Endometrium (tissue), 2 donors: ENCODE results near the gene ERCC5.

Experiments
- FAIRE-seq: peaks from 2 replicates; lab custom pipeline; 2012; peaks lifted over from hg19 to GRCh38; lab: Jason Lieb, UNC
- donor health status: control.
- donor health status: control.

The ERCC5 gene

DNA sequence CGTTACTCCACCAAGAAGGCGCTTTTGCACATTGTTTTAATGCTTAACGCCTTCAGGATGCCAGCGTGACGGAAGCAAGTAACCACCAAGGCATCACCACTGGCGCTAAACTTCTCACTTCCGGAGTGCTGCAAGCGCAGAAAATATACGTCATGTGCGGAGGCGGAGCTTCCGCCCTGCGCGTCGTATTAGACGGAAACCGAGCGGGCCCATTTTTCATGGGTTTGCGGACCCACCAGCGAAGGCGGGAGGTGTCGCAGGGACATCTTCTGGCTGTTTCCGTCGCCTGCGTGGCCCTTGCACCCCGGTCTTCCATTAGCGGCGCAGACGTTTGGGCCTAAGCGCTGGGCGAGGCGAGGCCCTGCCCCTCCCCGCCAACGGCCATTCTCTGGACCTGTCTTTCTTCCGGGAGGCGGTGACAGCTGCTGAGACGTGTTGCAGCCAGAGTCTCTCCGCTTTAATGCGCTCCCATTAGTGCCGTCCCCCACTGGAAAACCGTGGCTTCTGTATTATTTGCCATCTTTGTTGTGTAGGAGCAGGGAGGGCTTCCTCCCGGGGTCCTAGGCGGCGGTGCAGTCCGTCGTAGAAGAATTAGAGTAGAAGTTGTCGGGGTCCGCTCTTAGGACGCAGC is at the start of gene ERCC5:
Gene ERCC5 (plus strand): TSS at position 403 of the 631 bp plus-strand sequence. CDS start 235 bp downstream, outside the sequence.
- peak; percentile 92 for FAIRE-seq

DNA sequence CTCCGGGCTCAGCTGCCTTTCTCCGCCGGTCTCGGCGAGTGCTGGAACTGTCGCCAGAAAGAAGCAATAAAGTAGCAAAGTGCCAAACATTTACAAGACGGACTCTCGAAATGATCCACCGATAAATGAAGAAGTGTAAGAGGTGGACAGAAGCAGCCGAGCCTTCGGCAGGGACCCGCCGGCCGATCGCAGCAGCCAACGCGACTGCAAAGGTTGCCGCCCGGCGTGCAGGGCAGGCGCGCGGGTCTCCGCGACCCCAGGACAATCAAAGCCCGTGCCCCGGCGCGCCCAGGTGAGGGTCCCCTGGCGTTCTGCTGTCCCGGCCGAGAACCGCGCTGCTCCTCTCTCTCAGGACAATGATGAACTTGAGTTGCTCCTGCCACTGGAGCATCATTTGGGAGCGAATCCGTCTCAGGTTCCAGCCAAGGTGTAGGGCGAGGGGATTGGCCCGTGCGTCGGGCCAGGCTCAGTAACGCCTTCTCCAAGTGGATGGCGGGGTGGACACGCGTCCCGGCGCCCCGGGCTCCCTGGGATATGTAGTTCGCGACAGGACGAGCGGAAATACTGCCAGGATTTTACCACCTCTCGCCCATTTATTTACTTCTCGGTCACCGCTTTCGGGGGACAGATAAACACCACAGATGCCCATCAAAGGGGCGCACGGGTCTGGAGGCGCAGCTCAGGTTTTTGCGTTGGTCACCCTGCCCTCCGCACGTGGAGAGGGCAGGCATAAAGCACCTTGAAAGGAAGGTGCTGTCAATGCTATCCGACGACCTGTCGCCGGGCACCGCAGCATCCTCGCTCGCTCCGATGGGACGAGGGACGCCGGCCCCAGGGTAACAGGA is 47.0 kb upstream of the ERCC5 start, which contains the start of the genes BIVM and POGLUT2:
Gene BIVM (plus strand): TSS at position 539 of the 845 bp plus-strand sequence. CDS start 8,149 bp downstream, outside the sequence.
Gene POGLUT2 (minus strand): TSS at position 396 of the 845 bp plus-strand sequence. CDS start 306 bp downstream, at position 90.
- FAIRE-seq: peak; percentile 82

DNA sequence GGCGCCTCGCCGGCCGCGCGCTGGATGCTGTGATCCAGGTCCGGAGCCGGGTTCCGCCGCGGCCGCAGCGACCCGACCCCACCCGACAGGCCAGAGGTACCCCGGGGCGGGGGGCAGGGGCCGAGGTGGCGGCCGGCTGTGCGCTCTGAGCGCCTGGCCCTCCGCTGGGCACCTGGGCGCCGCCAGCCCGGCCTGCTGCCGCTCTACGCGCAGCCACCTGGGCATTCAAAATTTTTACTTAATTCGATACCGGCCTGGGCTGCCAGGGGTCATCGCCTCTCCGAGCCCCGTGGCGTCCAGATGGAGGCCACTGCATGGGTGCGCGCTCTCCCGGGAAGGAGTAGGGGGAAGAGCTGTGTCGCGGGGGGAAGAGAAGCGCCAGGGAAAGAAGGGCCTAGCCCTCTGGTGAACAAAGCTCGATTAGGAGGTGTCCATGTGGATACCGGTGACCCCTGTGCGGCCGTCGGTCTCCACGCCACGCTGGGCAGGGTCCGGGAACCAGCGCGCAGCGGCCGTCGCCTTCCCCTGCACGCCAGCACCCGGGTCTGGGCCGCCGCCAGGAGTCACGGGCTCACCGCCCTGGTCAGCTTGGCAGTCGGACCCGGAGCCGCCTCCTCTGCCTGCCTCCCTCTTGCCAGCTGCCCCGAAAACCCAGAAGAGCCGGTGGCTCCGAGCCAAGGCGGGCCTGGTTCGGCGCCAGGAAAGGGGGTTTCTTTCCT is 46.2 kb upstream of the ERCC5 start:
- FAIRE-seq: no peak

DNA sequence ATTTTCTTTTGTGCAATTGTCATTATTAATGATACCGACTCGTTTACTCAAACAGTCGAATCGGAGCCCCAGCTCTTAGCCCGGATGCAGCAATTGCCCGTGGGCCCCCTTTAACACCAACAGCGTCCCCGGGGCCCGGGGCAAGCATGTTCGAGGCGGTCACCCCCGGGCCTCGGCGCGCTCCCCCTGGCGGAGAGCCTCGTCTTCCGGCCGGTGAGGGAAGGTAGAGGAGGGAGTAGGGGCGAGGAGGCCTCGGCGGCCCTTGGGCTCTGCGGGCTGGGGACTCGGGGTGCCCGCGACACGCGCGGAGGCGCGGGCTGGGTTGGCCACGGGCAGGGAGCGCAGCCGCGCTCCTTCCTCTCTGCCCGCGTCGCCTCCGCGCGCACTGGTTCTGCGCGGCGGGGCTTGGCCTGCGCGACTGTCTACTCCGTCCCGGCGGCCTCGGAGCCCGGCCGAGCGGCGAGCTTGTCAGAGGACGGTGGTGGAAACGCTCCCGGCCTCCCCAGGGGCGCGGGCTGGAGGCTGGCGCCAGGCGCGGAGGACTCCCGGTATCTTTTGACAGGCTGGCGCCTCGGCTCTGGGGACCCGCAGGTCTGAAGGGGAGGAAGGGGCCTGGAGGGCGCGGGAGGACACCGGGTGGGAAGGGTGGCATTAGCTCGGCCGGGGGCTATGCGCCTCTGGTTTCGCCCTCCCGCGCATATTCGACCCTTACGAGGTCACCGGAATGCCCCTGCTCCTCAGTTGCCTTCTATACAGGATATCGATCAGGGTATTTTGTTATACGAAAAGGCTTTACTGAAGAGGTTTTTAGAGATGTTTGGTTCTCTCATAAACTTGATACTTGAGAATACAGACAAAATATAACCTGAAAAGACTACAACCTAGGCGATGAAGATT is 45.4 kb upstream of the ERCC5 start:
- no peak for FAIRE-seq

DNA sequence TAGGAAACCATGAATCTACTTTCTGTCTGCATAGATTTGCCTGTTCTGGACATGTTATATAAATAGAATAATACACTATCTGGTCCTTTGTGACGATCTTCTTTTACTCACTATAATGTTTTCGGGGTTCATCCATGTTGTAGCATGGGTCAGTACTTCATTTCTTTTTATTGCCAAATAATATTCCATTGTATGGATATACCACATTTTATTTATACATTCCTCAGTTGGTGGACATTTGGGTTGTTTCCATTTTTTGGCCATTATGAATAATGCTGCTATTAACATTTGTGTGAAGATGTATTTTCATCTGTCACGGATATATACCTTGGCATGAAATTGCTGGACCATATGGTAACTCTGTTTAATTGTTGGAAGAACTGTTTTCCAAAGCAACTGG is 40.2 kb upstream of the ERCC5 start:
- no peak for FAIRE-seq

DNA sequence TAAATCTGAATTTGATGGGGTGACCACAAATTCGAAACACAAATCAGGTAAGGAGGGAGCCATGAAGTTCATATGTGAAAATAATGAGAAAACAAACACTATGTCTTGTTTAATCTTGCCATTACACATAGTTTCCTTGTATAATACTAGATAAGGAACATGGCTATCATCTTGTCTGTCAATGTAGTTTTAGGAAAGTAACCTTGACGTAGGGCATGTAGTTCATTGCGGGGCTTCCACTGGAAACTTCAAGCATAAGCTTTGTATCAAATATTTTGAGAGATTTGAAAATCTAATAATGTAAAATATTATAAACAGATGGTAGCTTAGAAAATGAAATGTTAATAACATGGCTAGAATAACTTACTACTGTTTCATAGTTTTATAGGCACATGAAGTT is 38.1 kb upstream of the ERCC5 start:
- no peak for FAIRE-seq

DNA sequence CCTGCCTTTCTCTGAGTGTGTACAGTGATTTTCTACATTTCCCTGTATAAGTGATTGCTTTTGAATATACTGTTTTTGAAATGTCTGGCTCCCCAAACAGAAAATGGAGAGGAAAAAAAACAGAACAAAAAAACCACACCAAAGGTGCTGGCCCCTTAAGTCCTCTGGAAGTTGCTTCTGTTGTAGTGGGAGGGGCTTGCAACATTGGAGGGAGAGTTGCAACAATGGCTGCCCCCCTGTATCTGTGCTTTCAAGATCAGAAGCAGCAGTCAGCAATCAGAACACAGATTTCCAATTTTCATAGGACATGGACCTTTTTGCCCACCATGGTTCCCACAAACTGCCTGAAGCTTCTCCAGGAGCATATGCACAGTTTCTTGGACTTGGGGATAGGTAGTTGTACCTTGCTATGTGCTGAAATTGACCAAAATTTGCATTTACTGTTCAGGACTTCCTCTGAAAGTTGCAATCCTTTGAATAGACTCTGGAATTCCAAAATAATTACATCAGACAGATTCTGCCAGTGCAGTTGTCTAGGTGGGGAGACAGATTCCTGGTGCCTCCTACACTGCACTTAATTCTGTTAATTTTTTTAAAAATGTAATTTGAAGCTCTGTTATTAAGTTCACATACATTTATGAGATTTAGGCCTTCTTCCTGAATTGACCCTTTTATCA is 33.1 kb upstream of the ERCC5 start:
- FAIRE-seq: no peak

DNA sequence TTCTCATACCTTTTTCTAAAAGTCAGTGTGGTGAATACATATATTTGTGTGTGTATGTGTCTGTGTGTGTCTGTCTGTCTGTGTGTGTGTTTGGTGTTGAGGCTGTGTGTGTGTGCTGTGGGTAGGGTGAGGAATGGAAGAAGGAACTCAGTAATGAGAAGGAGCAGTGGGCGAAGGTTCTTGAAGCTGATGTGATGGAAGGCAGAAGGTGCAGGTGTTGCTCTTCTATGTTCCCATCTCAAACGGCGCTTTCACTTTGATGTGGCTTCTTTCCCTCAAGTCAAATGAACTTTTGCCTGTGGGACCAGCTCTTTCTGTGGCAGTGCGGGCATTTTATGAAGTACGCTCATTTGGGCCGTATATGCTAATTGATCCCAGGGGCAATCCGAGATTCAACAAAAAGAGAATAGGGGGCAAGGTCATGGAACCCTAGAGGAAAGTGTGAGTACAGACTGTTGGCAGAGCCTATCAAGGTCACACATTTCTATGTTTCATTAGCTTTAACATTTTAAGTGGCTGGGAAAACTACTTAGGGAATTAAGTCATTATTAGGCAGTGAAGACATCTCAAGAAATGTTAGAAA is 31.7 kb upstream of the ERCC5 start:
- no peak for FAIRE-seq

DNA sequence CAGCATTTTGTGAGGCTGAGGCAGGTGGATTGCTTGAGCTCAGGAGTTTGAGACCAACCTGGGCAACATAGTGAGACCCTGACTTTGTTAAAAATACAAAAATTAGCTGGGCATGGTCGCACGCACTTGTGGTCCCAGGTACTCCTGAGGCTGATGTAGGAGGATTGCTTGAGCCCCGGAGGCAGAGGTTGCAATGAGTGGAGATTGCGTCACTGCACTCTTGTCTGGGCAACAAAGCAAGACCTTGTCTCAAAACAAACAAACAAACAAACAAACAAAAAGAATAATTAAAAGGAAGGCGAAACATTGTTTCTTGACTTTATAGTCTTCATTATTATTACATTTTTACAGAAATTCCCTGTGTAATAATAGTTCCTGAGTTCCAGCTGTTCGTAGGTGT is 31.0 kb upstream of the ERCC5 start:
- FAIRE-seq: no peak

DNA sequence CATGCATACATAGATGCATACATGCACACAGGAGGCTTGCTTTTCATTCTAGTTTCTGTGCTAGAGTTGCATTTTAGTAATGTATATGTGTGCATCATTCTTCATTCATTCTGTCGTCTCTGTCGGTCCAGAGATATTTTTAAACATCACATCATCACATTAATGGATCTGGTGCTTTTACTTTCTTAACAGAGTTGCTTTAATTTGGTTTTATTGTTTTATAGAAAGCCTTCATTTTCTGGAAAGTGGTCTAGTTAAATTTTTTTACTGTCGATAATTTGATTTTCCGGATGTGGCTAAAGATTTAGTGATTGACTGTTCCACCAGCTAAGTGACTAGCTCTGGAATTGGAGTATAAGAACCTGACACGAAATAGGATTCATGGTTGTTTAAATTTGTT is 30.0 kb upstream of the ERCC5 start:
- no peak for FAIRE-seq

DNA sequence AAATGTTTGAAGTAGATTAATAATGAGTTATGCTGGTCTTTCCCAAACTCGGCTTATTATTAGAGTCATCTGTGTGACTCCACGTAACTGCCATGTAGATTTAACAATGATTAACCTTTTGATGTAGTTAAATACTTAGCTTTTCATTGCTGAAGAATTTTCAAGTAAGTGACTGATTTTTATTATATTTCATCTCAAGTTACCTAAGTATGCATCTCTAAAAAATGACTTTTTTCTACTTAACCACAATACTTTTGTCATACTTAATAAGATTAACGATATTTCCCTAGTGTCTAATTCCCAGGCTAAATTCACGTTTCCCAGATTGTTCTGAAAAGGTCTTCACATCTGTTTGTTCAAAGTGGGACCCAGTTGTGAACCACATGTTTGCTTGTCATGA is 29.1 kb upstream of the ERCC5 start:
- FAIRE-seq: no peak

DNA sequence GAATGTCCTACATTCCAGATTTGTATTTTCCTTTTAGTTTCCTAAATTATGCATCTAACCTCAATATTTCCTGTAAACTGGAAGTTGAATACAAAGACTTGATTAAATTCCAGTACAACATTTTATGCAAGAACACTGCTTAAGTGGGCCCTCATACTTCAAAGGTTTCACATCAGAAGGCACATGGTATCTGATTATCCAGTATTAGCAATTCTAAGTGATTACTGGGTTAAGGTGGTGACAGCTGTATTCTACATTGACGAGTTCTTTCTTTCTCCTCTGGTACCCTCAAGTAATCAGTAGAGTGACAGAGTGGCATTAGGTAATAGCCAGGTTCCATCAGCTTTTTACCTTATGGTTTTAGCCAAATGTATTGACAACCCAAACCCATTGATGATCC is 28.6 kb upstream of the ERCC5 start:
- no peak for FAIRE-seq

DNA sequence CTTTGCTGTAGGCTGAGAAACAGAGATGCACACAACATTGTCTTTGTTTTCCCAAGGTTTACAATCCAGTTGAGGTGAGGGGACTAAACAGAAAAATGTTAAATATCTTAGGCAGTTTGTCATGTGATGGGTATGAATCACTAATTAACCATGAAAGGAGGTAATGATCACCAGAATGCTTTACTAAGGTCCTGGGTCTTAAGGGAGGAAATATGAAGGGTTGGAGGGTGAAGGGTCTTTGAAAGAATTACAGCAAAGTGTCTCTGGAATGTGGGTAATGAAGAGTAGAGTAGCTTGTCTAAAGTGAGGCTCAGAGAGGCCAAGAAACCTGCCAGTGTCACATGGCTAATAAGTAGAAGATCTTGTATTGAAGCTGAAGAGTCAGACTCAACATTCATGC is 27.9 kb upstream of the ERCC5 start:
- FAIRE-seq: no peak

DNA sequence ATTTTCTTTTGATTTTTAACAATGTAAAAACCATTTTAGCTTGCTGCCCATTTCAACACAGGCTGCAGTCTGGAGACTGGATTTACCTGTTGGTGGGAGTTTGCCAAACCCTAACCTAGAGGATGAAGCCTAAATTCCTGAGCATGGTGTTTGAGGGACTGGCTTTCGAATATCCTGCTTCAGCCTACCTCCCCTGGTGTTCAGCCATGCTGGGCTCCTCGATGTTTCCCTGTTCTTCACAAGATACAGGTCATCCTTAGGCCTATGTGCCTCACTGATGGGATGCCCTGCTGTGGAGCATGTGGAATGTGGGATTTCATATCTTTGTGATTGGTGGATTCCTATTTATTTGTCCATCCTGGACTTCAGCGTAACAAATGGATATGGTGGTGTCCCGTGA is 20.4 kb upstream of the ERCC5 start:
- FAIRE-seq: no peak

DNA sequence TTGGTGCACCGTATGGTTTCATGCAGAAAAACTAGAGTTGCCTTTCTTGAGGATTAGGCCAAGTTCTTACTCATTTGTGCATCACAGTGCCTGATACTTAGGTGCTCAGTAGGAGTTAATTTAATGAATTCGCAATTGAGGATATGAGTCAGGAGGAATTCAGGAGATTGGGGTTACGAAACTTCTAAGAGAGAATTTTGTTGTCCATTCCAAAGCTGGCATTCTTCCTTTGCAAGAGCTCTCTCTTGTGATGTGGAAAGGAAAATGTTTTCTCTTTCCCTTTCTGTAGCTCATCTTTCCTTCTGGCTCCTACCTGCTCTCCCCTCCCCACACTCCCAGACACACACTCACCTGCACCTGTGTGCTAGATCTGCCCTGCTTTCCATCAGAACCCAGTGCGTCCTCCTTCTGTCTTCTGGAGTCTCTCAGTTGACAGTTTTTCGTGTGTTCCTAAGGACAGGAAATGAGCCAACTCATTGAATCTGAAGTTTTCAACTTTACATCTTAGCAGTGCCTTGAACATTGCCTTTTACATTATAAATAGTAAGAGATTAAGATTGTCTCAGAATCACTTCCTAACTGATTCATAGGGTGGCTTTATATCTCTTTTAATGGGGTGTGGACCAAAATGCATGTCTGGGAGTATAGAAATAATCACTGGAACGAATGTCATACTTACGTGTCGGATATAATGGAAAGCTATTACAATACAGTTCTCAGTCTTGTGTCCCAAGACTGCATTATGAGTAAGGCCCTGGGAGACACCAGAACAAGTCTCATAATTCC is 19.7 kb upstream of the ERCC5 start:
- FAIRE-seq: no peak

DNA sequence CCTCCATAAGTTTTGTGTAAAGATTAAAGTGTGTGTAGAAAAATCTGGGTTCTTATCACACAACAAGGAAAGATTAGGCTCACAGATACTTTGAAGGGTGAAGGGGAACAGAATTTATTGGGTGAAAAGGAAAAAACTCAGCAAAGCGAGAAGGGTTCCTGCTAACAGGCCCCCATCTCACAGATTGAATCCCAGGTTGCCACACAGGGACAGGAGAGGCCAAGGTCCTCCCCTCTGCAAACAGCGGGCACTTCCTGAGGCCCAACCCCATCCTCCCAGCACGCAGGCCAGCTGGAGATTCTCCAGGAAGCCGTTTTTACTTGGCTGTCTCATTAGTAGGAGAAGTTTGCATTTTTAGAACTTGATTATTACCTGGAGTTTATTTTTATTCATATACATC is 15.2 kb upstream of the ERCC5 start:
- FAIRE-seq: no peak

DNA sequence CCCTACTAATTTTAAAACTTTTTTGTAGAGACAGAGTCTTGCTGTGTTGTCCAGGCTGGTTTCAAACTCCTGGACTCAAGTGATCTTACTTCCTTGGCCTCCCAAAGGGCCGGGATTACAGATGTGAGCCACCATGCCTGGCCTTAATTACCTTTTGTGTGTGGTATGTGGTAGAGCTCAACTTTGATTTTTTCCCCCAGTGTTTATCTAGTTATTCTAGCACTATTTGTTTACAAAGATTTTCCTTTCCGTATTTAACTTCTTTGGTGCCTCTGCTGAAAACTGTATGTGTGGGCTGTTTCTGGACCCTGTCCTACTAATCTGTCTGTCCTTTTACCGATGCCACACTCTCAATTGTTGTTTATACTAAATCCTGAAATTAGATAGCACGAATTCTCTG is 9.4 kb upstream of the ERCC5 start:
- FAIRE-seq: no peak

DNA sequence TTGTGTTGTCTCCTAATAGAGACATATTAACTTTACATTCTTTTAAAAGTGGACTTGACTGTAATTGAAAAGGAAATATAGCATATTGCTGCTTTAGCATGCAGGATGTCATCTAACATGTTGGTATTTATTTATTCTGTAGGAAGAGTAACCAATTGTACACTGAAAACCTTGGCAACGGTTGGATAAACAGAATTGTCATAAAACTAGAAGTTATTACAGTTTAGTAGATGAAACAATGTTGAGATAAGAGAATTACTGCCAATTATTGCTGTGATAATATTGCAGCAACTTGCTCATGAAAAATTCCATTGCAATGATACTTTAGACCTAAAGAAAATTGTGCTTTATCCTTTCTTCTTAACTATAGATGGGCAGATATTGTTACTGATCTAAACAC is 7.6 kb upstream of the ERCC5 start:
- FAIRE-seq: no peak

DNA sequence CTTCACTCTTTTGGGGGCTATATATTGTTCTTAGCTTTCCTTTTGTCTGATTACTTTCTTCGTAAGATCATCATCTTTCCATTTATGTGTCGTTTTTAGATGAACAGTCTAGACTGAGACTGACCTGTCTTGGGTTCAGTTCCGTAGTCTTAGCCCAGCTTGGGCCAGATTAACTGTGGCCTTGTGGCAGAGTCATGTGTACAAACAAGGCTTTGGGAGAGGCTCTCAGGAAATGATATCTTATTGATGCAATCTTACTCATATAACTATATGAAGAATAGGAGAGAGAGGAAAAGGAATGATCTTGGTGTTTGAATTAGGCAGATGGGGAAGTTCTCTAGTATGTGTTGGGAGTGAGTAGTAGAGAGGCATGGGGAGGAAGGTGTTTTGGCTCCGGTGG is 6.8 kb upstream of the ERCC5 start:
- no peak for FAIRE-seq

DNA sequence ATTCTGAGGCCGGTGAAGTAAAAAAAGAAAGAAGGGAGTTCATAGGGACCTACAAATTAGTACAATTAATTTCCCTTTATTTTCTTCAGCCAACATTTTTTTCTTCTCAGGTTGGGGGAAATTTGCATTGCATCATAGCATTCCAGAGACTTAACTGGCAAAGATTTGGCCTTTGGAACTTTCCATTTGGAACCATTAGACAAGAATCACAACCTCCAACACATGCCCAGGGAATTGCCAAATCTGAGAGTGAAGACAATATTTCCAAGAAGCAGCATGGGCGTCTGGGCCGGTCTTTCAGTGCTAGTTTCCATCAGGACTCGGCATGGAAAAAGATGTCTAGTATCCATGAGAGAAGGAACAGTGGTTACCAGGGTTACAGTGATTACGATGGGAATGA is 6.4 kb upstream of the ERCC5 start:
- FAIRE-seq: no peak
